NCI-H345 treated with DMSO at 0.1 percent for 48 hours (cell line): ENCODE measurements around the gene TBC1D21.

Experiments
- DNase-seq: peaks from one replicate; lab custom pipeline; 2025; ENCODE audit not compliant: unreplicated experiment; lab: John Stamatoyannopoulos, UW

The TBC1D21 gene

GRCh38 chr15:73907035-73907408 is 33.7 kb downstream of the TBC1D21 start:
- DNase-seq: no peak

- DNase-seq: peak; percentile 16
These were observed 34.9 kb downstream of the TBC1D21 start for GRCh38 chr15:73908030-73908821.

- no peak for DNase-seq
These were observed 35.4 kb downstream of the TBC1D21 start for GRCh38 chr15:73908822-73909122.

GRCh38 chr15:73909651-73910050 is 36.3 kb downstream of the TBC1D21 start:
- no peak for DNase-seq

GRCh38 chr15:73910522-73911303 is 37.3 kb downstream of the TBC1D21 start:
- DNase-seq: no peak

- DNase-seq: no peak
These were observed 38.7 kb downstream of the TBC1D21 start for GRCh38 chr15:73912030-73912596.

GRCh38 chr15:73914145-73914544 is 40.8 kb downstream of the TBC1D21 start:
- no peak for DNase-seq

- no peak for DNase-seq
These were observed 41.7 kb downstream of the TBC1D21 start for GRCh38 chr15:73915082-73915481.

GRCh38 chr15:73918784-73919183 is 45.4 kb downstream of the TBC1D21 start:
- DNase-seq: no peak

GRCh38 chr15:73919706-73920105 is 46.3 kb downstream of the TBC1D21 start:
- DNase-seq: no peak

GRCh38 chr15:73921254-73921925 is 48.0 kb downstream of the TBC1D21 start:
- DNase-seq: no peak

- DNase-seq: peak; percentile 5
These were observed 49.1 kb downstream of the TBC1D21 start for GRCh38 chr15:73922186-73923151.

- DNase-seq: no peak
These were observed 49.8 kb downstream of the TBC1D21 start for GRCh38 chr15:73923156-73923487.

GRCh38 chr15:73923488-73924164 is 50.3 kb downstream of the TBC1D21 start:
- no peak for DNase-seq

- peak; percentile 4 for DNase-seq
These were observed 51.0 kb downstream of the TBC1D21 start for GRCh38 chr15:73924171-73924921.

- DNase-seq: no peak
These were observed 52.5 kb downstream of the TBC1D21 start for GRCh38 chr15:73925848-73926218.

- peak; percentile 34 for DNase-seq
These were observed 53.0 kb downstream of the TBC1D21 start, which contains the start of gene LOXL1 for GRCh38 chr15:73926219-73927002. TSS of gene LOXL1 (plus strand) at chr15:73926462. CDS start at chr15:73926784, 322 bp downstream.

GRCh38 chr15:73927003-73927475 is 53.7 kb downstream of the TBC1D21 start:
- no peak for DNase-seq
